ENCODE measurements around the gene XPR1. TPM values are rescaled to one million over a fixed set of nuclear protein-coding genes. Genes with fewer than 3 reads are reported as not detected.

The XPR1 gene
- total and polyA plus RNA-seq, 2 experiments from 2014 or later: 18.1 to 36.4 TPM

DNA sequence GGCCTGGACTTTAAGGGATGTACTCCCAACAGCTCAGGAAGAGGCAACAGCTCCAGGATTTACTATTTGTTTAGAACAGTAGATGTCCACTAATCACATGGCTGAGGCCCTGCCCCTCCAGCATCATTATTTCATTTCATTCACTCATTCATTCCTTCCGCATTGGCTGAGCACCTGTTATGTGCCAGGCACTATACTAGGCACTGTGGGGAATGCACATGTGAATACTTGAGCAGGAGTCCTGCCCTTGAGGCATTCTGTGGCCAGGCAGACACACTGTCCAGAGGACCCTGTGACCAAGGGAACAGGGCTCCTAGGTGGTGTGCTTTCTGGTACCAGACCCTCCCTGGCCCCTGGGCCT lies 305.2 kb downstream of the XPR1 start:
- TF ChIP-seq, protein P1, sequence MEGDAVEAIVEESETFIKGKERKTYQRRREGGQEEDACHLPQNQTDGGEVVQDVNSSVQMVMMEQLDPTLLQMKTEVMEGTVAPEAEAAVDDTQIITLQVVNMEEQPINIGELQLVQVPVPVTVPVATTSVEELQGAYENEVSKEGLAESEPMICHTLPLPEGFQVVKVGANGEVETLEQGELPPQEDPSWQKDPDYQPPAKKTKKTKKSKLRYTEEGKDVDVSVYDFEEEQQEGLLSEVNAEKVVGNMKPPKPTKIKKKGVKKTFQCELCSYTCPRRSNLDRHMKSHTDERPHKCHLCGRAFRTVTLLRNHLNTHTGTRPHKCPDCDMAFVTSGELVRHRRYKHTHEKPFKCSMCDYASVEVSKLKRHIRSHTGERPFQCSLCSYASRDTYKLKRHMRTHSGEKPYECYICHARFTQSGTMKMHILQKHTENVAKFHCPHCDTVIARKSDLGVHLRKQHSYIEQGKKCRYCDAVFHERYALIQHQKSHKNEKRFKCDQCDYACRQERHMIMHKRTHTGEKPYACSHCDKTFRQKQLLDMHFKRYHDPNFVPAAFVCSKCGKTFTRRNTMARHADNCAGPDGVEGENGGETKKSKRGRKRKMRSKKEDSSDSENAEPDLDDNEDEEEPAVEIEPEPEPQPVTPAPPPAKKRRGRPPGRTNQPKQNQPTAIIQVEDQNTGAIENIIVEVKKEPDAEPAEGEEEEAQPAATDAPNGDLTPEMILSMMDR (IDR thresholded peaks at IDR 0.05; ENCODE audit: low read depth, low read length): no peak
- H3K27me3 ChIP-seq: no peaks in the 10 kb centered on the region
- no peaks in the 10 kb centered on the region for H3K9me3 ChIP-seq (ENCODE audit: low read depth)
- no peak overlapping the region for H3K27ac ChIP-seq
- DNase-seq (ENCODE audit: low read depth in 1 of 2, low spot score in 1 of 2): no peak
- H3K4me3 ChIP-seq: no peak overlapping the region
- H3K36me3 ChIP-seq: no peaks in the 10 kb centered on the region
- H3K4me1 ChIP-seq (ENCODE audit: low read depth): peaks cover 10% of the 10 kb centered on the region

DNA sequence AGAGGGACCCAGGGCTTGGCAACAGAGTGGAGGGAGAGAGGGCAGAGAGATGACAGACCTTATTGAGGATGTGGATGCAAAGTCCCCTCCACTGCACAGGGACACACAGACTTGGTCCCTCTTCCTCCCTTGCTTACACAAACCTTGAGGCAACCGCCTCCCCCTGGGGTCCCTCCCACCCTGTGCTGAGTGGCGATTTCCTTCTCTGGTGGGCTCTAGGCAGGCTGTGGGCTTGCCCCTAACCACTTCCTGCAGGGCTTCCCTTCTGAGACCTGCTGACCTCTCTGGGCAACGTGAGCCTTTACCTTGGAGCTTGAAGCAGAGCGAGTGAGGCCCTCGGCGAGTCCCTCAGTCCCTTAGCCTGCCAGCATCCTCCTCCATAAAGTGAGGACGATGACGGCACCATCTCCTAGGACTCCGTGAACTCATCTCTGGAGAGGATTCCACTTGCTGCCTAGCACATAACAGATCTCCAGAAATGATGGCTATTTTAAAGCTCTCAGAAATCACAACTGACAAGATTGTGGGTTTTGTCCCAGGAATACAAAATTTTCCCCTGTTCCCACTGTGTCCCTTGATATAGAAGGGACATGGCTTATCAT lies 305.9 kb downstream of the XPR1 start:
- Histone ChIP-seq H3K9me3 (ENCODE audit: low read depth) (no peaks in the 10 kb centered on the region), H3K27me3 (no peaks in the 10 kb centered on the region), H3K4me1 (ENCODE audit: low read depth) (peaks cover 9% of the 10 kb centered on the region), H3K36me3 (no peaks in the 10 kb centered on the region), H3K4me3 (no peak overlapping the region), H3K27ac (no peak overlapping the region)
- DNase-seq (ENCODE audit: low read depth in 1 of 2, low spot score in 1 of 2): no peak
- TF ChIP-seq, protein P1 (IDR thresholded peaks at IDR 0.05; ENCODE audit: low read depth, low read length): no peak

DNA sequence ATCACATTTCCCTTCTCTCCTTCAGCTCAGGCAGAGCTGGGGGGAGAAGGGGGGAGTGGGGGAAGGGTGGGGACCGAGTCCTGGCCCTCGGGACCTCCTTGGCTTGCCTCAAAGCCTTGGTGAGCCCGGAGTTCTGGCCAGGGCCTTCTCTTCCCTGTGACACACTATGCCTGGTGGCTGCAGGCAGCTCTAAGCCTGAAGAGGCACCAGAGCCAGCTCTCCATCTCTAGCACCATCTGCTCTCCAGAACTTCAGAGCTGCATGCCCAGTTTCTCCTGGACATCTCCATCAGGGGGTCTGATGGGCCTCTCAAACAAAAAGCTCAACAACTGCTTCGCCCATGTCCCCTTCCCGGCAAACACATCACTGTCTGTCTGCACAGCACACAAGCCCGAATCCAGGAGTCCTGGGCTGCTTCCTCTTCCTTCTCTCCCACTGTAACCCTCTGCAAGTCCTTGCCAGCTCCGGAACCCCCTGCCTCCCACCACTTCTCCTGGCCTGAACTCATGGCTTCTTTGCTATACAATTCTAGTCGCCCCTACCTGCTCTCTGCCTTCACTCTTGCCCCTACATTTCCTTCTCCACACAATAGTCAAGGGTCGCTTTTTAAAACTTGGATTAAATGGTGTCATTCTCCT lies 307.4 kb downstream of the XPR1 start:
- TF ChIP-seq, protein P1 (IDR thresholded peaks at IDR 0.05; ENCODE audit: low read depth, low read length): no peak
- DNase-seq (ENCODE audit: low read depth in 1 of 2, low spot score in 1 of 2): no peak
- Histone ChIP-seq H3K27me3 (no peaks in the 10 kb centered on the region), H3K9me3 (ENCODE audit: low read depth) (no peaks in the 10 kb centered on the region), H3K36me3 (no peaks in the 10 kb centered on the region), H3K4me1 (ENCODE audit: low read depth) (no peaks in the 10 kb centered on the region), H3K4me3 (no peak overlapping the region), H3K27ac (no peak overlapping the region)

DNA sequence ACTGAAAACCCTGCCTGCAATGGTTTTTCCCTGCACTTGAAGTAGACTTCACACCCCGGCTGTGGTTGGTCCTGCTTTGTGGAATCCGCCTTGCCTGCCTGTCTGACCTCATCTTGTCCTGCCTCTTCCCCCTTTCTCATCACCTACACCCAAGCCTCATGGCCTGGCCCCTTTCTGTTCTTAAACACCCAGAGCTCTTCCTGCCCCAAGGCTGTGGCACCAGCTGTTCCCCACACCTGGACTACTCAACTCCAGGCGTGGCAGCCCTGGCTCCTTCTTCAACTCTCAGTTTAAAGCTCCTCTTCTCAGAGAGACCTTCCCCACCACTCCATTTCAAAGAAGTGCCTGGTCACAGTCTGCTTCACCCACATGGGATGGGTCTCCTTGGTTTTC lies 307.9 kb downstream of the XPR1 start:
- TF ChIP-seq, protein P1 (IDR thresholded peaks at IDR 0.05; ENCODE audit: low read depth, low read length): no peak
- no peak for DNase-seq (ENCODE audit: low read depth in 1 of 2, low spot score in 1 of 2)
- Histone ChIP-seq H3K9me3 (ENCODE audit: low read depth) (no peaks in the 10 kb centered on the region), H3K4me1 (ENCODE audit: low read depth) (no peaks in the 10 kb centered on the region), H3K27me3 (no peaks in the 10 kb centered on the region), H3K4me3 (no peak overlapping the region), H3K36me3 (no peaks in the 10 kb centered on the region), H3K27ac (no peak overlapping the region)

Other genes starting within 250 kb of the XPR1 start
- gene ACBD6, start 129.4 kb upstream of the XPR1 start, total RNA-seq: 73.9 and 77.0 TPM in 2 replicates
- 63.9 and 72.2 TPM in 2 replicates for gene ACBD6, start 129.4 kb upstream of the XPR1 start, polyA plus RNA-seq
- 0.21 and 1.1 TPM in 2 replicates for gene OVAAL, start 73.1 kb upstream of the XPR1 start, total RNA-seq
- 0.91 and 2.5 TPM in 2 replicates for gene OVAAL, start 73.1 kb upstream of the XPR1 start, polyA plus RNA-seq

Data from cardiac muscle cell (in vitro differentiated cells and primary cell).